HG03432 (cell line): ENCODE measurements around the gene RHOC.
"Not testable (repeated sequence)": the region's sequence is repeated elsewhere in the genome, so short reads cannot be mapped to it uniquely, and the experiment has no call there.

Experiments
- ATAC-seq: cut with Tn5 transposase; IDR thresholded peaks from one replicate; pipeline ENCODE4 v1.9.1; 2021; ENCODE audit warnings: mild to moderate bottlenecking, moderate library complexity; ENCODE audit not compliant: unreplicated experiment

Gene RHOC

GRCh38 chr1:112706505-112707220, at the start of gene RHOC:
RHOC (minus strand) TSS chr1:112707127; CDS start chr1:112703799, 3,328 bp downstream.
- ATAC-seq = peak; percentile 74

DNA sequence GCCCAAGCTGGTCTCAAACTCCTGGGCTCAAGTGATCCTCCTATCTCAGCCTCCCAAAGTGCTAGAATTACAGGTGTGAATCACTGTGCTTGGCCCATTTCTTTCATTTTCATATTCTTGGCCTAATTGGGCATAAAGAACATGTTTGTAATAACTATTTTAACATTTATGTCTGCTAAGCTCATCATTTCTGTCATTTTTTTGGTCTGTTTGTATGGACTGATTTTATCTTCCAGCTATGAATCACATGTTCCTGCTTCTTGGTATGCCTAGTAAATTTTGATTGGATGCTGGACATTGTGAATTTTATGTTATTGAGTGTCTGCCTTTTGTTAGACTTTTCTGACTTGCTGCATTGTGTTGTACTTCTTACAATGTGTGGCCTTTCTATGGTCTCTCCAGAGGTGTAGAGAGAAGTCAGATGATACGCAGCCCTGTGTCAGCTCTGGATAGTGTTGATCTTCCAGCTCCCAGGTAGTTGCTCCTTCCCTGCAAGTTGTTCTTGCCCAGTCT, 47.2 kb upstream of the RHOC start:
- ATAC-seq = no peak

DNA sequence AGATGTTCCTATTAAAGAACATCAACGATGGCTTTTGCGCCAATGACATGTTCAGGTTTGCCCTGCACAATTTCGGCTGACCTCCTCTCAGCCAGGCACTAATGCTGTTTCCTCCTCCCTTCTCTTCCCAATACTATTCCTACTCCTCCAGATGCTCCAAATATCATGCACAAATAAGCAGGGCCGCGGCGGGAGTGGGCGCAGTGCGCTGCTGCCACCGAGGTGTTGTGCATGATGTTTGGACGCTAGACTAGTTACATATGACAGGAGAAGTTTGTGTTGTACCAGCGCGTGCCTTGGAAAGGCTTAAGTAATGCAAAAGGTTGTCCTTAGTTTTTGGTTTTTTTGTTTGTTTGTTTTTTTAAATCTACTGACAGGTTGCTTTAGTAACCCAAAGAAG, 41.5 kb upstream of the RHOC start:
- no peak for ATAC-seq

- ATAC-seq = no peak
Measured at GRCh38 chr1:112744009-112744578, 37.2 kb upstream of the RHOC start.

DNA sequence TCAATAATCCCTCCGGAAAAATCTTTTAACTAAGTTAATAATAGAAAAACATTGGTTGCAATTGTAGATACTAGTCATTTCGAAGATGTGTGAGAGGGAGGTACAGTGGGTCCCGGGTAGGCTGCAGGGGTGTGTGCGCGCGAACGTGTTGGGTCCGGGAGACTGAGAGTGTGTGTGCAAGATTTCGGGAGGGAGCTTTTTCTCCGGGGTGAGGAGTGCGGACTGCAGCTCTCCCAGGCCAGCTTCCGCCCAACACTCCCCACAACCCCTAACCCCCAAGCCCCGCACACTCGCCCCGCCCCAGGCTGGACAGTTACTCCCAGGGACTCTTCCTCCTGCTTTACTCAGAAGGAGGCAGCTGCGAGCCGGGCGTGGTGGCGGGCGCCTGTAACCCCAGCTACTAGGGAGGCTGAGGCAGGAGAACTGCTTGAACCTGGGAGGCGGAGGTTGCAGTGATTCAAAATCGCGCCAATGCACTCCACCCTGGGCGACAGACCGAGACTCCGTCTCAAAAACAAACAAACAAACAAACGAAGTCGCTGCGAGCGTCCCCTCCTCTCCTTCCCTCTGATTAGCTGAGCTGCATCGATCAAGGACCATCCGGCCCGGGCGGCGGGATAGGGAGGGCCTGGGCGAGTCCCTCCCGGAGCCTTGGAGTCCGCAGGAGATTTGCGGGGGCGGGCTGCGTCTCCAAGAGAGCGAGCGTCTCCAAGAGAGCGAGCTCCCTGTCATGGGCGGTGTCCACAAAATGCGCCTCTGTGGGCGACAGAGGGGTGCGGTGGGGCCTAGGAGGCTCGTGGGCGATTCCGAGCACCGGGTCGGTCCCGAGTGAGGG, 36.5 kb upstream of the RHOC start:
- ATAC-seq = no peak

DNA sequence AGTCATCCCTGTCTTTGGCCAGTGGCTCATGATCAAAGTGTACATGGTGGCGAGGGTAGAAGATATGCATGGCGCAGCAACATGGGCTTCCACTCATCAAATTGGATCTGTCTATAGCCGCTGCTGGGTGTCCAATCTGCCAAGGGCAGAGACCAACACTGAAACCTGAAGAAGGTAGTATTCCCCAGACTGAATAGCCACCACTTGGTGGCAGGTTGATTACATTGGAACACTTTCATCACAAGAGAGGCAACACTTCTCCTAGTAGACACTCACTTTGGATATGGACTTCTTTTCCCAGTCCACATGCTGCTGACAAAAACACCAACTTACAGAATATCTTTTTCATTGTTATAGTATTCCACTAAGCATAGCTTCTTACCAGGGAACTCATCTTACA, 30.6 kb upstream of the RHOC start:
- ATAC-seq = no peak

DNA sequence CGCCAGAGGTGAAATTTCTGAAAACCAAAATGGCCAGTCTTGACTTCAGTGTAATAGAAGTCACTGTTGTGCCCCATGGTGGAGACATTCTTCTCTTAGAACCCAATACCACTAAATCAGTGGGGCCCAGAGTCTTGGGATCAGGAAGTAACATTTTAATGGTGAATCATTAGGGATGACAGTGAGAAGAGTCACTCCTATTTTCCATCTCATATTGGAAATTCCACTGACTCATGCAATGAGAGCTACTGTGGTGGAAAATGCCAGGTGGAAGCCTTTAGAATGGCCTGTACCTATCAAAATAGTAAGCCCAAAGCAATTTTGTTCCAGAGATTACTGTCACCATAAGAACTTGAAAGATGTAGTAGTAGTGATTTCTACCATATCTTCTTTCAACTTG, 28.8 kb upstream of the RHOC start:
- no peak for ATAC-seq

- no peak for ATAC-seq
Measured at GRCh38 chr1:112731451-112731850, 24.5 kb upstream of the RHOC start.

DNA sequence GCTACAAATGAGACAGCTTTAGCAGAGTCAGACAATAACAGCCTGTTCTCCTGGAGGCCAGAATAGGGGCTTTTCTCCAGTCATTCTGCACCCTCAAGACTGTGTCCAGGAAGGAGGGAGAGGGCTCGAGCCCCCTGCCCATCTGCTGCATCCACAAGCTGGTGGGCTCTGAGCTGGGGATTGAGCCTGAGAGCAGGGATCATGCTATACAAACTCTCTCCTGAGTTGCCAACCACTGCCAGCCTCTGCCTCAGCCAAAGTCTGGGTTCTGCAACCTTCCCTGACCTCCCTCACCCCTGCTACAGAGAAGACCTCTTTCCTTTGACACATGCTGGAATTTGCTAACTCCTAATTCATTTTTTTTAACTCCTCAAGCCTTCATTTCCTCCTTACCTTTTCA, 23.0 kb upstream of the RHOC start:
- no peak for ATAC-seq

DNA sequence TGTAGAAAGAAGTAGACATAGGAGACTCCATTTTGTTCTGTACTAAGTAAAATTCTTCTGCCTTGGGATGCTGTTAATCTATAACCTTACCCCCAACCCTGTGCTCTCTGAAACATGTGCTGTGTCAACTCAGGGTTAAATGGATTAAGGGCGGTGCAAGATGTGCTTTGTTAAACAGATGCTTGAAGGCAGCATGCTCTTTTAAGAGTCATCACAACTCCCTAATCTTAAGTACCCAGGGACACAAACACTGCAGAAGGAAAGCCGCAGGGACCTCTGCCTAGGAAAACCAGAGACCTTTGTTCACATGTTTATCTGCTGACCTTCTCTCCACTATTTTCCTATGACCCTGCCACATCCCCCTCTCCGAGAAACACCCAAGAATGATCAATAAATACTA, 22.1 kb upstream of the RHOC start:
- not testable (repeated sequence) for ATAC-seq

GRCh38 chr1:112728306-112728971, 21.5 kb upstream of the RHOC start:
- not testable (repeated sequence) for ATAC-seq

DNA sequence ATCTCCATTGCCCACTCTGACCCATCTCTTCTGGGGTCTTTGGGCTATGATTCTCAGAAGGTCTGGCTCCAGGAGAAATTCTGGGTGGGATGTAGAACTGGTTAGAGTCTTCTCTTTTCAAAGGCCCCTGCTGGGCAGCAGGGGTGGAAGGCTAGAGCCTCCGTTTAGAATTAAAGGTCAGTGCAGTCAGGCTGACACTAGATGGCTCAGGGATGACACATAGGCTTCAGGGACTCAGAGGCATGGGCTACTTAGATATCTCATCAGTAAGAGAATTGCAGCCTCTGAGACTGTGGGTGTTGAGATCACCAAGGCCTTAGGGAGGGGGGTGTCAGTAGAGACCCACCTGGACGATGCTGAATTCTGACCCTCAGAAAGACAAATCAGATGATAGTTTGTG, 20.8 kb upstream of the RHOC start:
- no peak for ATAC-seq

DNA sequence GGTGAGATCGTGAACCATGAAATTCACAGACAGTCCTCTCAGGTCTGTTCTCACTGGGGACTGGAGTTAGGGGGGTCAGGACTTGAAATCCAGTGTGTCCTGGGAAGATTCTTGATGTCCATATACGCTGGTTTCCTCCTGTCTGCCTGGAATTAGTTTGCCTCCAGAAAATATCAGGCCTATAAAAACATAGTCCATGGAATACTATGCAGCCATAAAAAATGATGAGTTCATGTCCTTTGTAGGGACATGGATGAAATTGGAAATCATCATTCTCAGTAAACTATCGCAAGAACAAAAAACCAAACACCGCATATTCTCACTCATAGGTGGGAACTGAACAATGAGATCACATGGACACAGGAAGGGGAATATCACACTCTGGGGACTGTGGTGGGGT, 17.3 kb upstream of the RHOC start:
- ATAC-seq = not testable (repeated sequence)

GRCh38 chr1:112723511-112723839, 16.5 kb upstream of the RHOC start:
- ATAC-seq = no peak

DNA sequence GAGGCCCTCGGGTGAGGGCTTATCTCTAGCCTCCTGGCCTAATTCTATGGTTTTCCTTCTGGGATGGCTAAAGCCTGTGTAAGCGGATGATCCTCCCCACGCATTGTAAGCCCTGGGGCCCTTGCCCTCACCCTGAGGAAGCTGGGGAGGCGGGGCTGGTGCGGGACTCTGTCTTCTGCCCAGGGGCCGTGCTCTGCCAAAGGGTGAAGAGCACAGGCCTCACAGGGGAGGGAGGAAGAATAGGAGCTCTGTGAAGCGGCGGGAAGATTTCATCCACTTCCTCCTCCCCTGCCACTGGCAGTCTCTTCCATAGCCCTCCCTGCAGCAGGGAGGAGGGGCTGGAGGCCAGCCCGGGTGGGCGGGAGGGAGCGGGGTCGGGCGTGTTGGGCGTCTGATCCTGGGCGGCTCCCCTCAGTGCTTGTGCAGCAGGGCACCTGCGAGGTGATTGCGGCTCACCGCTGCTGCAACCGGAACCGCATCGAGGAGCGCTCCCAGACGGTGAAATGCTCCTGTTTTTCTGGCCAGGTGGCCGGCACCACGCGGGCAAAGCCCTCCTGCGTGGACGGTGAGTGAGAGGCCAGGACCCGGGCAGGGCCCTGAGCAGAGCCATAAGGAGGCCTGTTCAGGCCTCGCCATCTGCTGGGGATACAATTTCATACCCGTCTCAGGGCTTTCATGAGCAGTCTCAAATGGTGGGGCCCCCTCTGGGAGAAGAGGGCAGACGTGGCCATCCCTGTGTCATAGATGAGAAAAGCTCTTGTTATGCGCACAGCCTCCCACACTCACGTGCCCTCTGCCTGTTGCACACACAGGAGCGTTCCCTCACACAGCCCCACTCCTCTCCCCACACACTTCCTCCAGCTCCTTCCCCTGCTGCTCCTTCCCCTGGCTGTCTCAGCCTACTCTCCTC, 15.9 kb upstream of the RHOC start:
- no peak for ATAC-seq

- no peak for ATAC-seq
Measured at GRCh38 chr1:112721966-112722524, 15.1 kb upstream of the RHOC start.

DNA sequence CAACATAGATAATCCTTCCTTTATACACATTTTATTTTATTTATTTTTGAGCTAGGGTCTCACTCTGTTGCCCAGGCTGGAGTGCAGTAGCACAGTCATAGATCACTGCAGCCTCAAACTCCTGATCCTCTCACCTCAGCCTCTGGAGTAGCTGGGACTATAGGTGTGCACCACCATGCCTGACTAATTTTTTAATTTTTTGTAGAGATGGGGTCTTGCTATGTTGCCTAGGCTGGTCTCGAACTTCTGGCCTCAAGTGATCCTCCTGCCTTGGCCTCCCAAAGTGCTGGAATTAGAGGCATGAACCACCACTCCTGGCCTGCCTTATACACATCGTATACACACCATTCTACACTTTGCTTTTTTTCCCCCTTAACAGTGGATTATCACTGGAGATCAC, 14.4 kb upstream of the RHOC start:
- not testable (repeated sequence) for ATAC-seq

GRCh38 chr1:112720800-112721199, 13.9 kb upstream of the RHOC start:
- ATAC-seq = no peak

DNA sequence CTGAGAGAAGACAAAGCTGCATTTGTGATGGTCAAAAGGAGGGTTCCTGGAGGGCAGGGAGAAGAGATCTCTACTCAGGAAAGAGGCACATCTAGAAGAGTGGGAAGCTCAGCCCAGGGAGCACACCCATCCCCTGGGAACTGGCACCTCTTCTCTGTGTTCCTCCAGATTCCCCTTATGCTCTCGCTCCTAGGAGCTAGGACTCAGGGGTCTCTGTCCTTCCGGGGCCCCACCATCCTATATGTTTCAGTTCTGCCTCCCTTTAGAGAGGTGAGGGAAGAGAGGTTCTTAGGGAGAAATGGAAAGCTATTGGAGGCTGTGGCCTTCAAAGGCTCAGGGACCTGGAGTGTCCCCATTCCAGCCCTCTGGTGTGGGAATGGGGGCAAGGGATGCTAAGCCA, 12.8 kb upstream of the RHOC start:
- no peak for ATAC-seq
